GM12878 (cell line): ENCODE results near the gene PHF2. TPM values are rescaled to one million over a fixed set of nuclear protein-coding genes. Genes with fewer than 3 reads are reported as not detected.

Source experiments
- ATAC-seq: fragments of 200-7000 bp; cut with Tn5 transposase; 3 replicates; pipeline ENCODE4 v1.9.1; 2020; ENCODE audit warnings: mild to moderate bottlenecking, moderate library complexity
- BruUV-seq: library from RNA; stranded (reverse); fragments of 400-500 nt; replicated peaks from 2 replicates; lab custom pipeline; 2021; lab: Mats Ljungman, UMichigan
- CTCF ChIA-PET: fragments of 300-600 bp; sonication (Branson Sonifier 250); formaldehyde crosslinking; extraction: SDS; loops from one replicate; lab custom pipeline; 2021; ENCODE audit warnings: inconsistent platforms; lab: Yijun Ruan, JAX
- POLR2A ChIA-PET: fragments of 350-600 bp; formaldehyde crosslinking; extraction: SDS; loops from one replicate; lab custom pipeline; 2021; ENCODE audit warnings: inconsistent platforms; lab: Charles Lee
- RAD21 ChIA-PET: fragments of 300-600 bp; sonication (Branson Sonifier 250); formaldehyde crosslinking; loops from one replicate; lab custom pipeline; 2023; ENCODE audit warnings: antibody characterized with exemption; ENCODE audit not compliant: unreplicated experiment; lab: Charles Lee
- SMC1A ChIA-PET: fragments of 300-600 bp; sonication (Branson Sonifier 250); formaldehyde crosslinking; loops from one replicate; lab custom pipeline; 2023; ENCODE audit not compliant: unreplicated experiment, uncharacterized antibody; lab: Charles Lee
- DNase-seq: peaks from one replicate; pipeline ENCODE4 v3.0.0-alpha.2; 2011; ENCODE audit warnings: low read depth, low spot score
- FAIRE-seq: peaks from 3 replicates; lab custom pipeline; 2011; peaks lifted over from hg19 to GRCh38; lab: Jason Lieb, UNC
- H2AFZ ChIP-seq: 2 replicates; pipeline ENCODE4 v1.6.0; 2011; ENCODE audit warnings: low read depth, low read length, control low read depth; ENCODE audit not compliant: control insufficient read depth
- H3K27ac ChIP-seq: 2 replicates; pipeline ENCODE4 v1.5.1; 2011; ENCODE audit warnings: control low read depth; ENCODE audit not compliant: control insufficient read depth, insufficient read depth
- H3K27me3 ChIP-seq, 2 experiments: replicated peaks in 1 of 2; 2 replicates each; pipeline versions ENCODE4 v1.6.0 to v1.6.1; 2011; ENCODE audit warnings: low read length in 1 of 2; ENCODE audit not compliant: control insufficient read depth in 2 of 2, insufficient read depth in 2 of 2
- H3K36me3 ChIP-seq, 2 experiments: 2 replicates each; pipeline ENCODE4 v1.5.1; 2011; ENCODE audit warnings: low read length in 1 of 2; ENCODE audit not compliant: control insufficient read depth in 2 of 2, insufficient read depth in 2 of 2
- H3K4me1 ChIP-seq: 2 replicates; pipeline ENCODE4 v1.6.1; 2011; ENCODE audit warnings: mild to moderate bottlenecking, low read length, moderate library complexity, mixed read lengths; ENCODE audit not compliant: control insufficient read depth, insufficient read depth
- H3K4me2 ChIP-seq: 2 replicates; pipeline ENCODE4 v1.6.0; 2011; ENCODE audit warnings: control low read depth; ENCODE audit not compliant: control insufficient read depth, insufficient read depth
- H3K4me3 ChIP-seq: fragments of 200-600 bp; sonication (generic); 2 replicates; pipeline ENCODE4 v1.5.1; 2016
- H3K79me2 ChIP-seq: 2 replicates; pipeline ENCODE4 v1.6.0; 2011; ENCODE audit warnings: low read length; ENCODE audit not compliant: control insufficient read depth, insufficient read depth
- H3K9ac ChIP-seq: 2 replicates; pipeline ENCODE4 v1.8.0; 2011; ENCODE audit warnings: low read length, control low read depth, mixed read lengths; ENCODE audit not compliant: control insufficient read depth, insufficient read depth
- H3K9me3 ChIP-seq: replicated peaks from 3 replicates; pipeline ENCODE4 v1.5.1; 2011; ENCODE audit warnings: mild to moderate bottlenecking, low read length; ENCODE audit not compliant: control insufficient read depth, insufficient read depth
- H4K20me1 ChIP-seq: 2 replicates; pipeline ENCODE4 v1.6.0; 2011; ENCODE audit not compliant: control insufficient read depth, insufficient read depth
- CTCF ChIP-seq, 3 experiments: IDR thresholded peaks in 2 of 3; conservative IDR thresholded peaks in 1 of 3; 2 replicates each; pipeline ENCODE4 v1.5.1; 2011; ENCODE audit warnings: low read depth in 3 of 3, low read length in 3 of 3, mild to moderate bottlenecking in 3 of 3, control low read depth in 2 of 3, moderate library complexity in 2 of 3, inconsistent platforms in 1 of 3, mixed read lengths in 1 of 3; ENCODE audit not compliant: control insufficient read depth in 2 of 3, insufficient read depth in 1 of 3; ENCODE audit errors: extremely low read depth in 1 of 3
- MLLT1 ChIP-seq: fragments of 450-650 bp; IDR thresholded peaks from 2 replicates; pipeline ENCODE4 v1.6.1; 2016; ENCODE audit warnings: mild to moderate bottlenecking
- RAD21 ChIP-seq: IDR thresholded peaks from 2 replicates; pipeline ENCODE4 v1.6.1; 2011; ENCODE audit warnings: mild to moderate bottlenecking, low read depth, low read length, moderate library complexity; ENCODE audit not compliant: insufficient read depth
- SMC3 ChIP-seq: IDR thresholded peaks from 2 replicates; pipeline ENCODE4 v1.6.1; 2011; ENCODE audit warnings: low read length, improper control_type of control experiment, borderline replicate concordance
- YY1 ChIP-seq: IDR thresholded peaks from 2 replicates; pipeline ENCODE4 v1.6.1; 2011; ENCODE audit warnings: low read depth, mild to moderate bottlenecking, low read length
- WGBS: methylation state at CpG from one replicate; pipeline ENCODE4 v1.1.6; 2016; ENCODE audit warnings: low lambda C conversion rate; ENCODE audit not compliant: insufficient replicate concordance, insufficient coverage; ENCODE audit errors: missing lambda C conversion rate; 5-methylcytosine and 5-hydroxymethylcytosine counted together
- in situ Hi-C: fragments of 300-500 bp; cut with MboI; formaldehyde crosslinking; loops from 9 replicates; pipeline ENCODE4 v1.14.3; 2018; ENCODE audit warnings: mixed read lengths
- intact Hi-C: fragments of 100-400 bp; cut with micrococcal nuclease; formaldehyde crosslinking; loops from one replicate; pipeline ENCODE4 v1.14.2; 2022; ENCODE audit not compliant: unreplicated experiment
- polyA plus RNA-seq, 11 experiments: library from polyadenylated mRNA; depleted of rRNA in 4 of 11; unstranded in 6 of 11; stranded (reverse) in 5 of 11; fragments of >200 nt; fragmentation: Nextera tagmentation in 4 of 11; fragmentation: Illumina TruSeq in 1 of 11; extraction: Ambion mirVana in 4 of 11; extraction: Trizol in 1 of 11; gene quantifications; 1 replicate in 1 of 11; 2 replicates in 10 of 11; pipeline versions ENCODE4 v1.2.1 to v1.2.3, GENCODE V29; 2011 to 2016; ENCODE audit warnings: inconsistent platforms in 2 of 11, missing spikeins in 2 of 11, low read depth in 1 of 11
- total RNA-seq, 4 experiments: library from RNA; depleted of rRNA in 3 of 4; stranded (reverse); fragments of >200 nt in 3 of 4; fragmentation: Illumina TruSeq in 1 of 4; extraction: Trizol in 1 of 4; gene quantifications; 2 replicates each; pipeline versions ENCODE4 v1.2.1 to v1.2.3, GENCODE V29; 2013 to 2021

Gene PHF2
- total and polyA plus RNA-seq, 10 of the 15 experiments (the other 5 are each of a cell fraction or from before 2014, with no cell fraction given): 0.34 to 13.3 (median 5.5) TPM

- TF ChIP-seq YY1: 0 out of 2 replicates have a peak, but pooled peaks have one; percentile 15
- TF ChIP-seq SMC3: peak; percentile 55
- TF ChIP-seq MLLT1: no peak
- peak; percentile 88 for TF ChIP-seq RAD21
- TF ChIP-seq CTCF (IDR thresholded peaks at IDR 0.05 in 2 of 3, conservative IDR thresholded peaks at IDR 0.05 in 1 of 3; ENCODE audit: control insufficient read depth in 2 of 3, extremely low read depth in 1 of 3, insufficient read depth in 1 of 3, low read depth in 3 of 3, low read length in 3 of 3): peak; percentile 75 to 80 (median 79)
- DNase-seq: no peak
- Histone ChIP-seq H4K20me1 (no peaks in the 10 kb centered on the region), H3K79me2 (no peaks in the 10 kb centered on the region), H3K4me2 (no peak overlapping the region), H2AFZ (no peak overlapping the region), H3K27me3 (no peaks in the 10 kb centered on the region), H3K9me3 (no peaks in the 10 kb centered on the region; the same call in 2 of the 3 replicates), H3K4me3 (no peak overlapping the region), H3K27ac (no peak overlapping the region), H3K9ac (no peak overlapping the region), H3K36me3 (no peaks in the 10 kb centered on the region), H3K4me1 (no peaks in the 10 kb centered on the region)
- ChIA-PET CTCF (interaction anchor here (0.6 to 5.5 kb wide), 9 partner anchors 13 to 333 kb away, joined by 3 to 36 read pairs (median 3); no protein-coding TSS in a partner anchor), POLR2A (no interaction called here), RAD21 (interaction anchor here (1.3 kb wide), 1 partner anchor 281 kb away, joined by 4 read pairs; no protein-coding TSS in a partner anchor), SMC1A (interaction anchor here (1.1 kb wide), 1 partner anchor 282 kb away, joined by 5 read pairs; no protein-coding TSS in a partner anchor)
- ATAC-seq: peak; percentile 91
- intact Hi-C loops (loop anchor here (1.0 to 10.0 kb wide), 2 partner anchors 281 to 532 kb away; no protein-coding TSS in a partner anchor), in situ Hi-C loops (loop anchor here (5.0 kb wide), 1 partner anchor 285 kb away; no protein-coding TSS in a partner anchor)
- FAIRE-seq: no peak
- BruUV-seq: no TSS peak
- 20% methylated on average over 19 of the region's 19 CpGs for whole genome bisulfite sequencing
Measured at GRCh38 chr9:93682155-93682968, 106.0 kb downstream of the PHF2 start.
